Transverse colon (tissue), 4 donors: Measurements from ENCODE around the gene OCA2.

Source experiments
- EP300 ChIP-seq: sonication (generic); formaldehyde crosslinking; IDR thresholded peaks from one replicate; pipeline ENCODE4 v1.6.1; 2017; ENCODE audit warnings: antibody characterized with exemption, low read depth
- POLR2A ChIP-seq: fragments of 450-650 bp; IDR thresholded peaks from one replicate; pipeline ENCODE4 v1.6.1; 2016; ENCODE audit warnings: antibody characterized with exemption, mild to moderate bottlenecking, moderate library complexity
- POLR2AphosphoS5 ChIP-seq, 3 donors: sonication (generic); formaldehyde crosslinking; IDR thresholded peaks; one replicate each; pipeline ENCODE4 v1.6.1; 2016; ENCODE audit warnings: antibody characterized with exemption in 3 of 3
- TF ChIP-seq, protein P1 (sequence below), 5 experiments: fragments of 200-600 bp in 3 of 5; fragments of 450-650 bp in 2 of 5; sonication (generic) in 3 of 5; IDR thresholded peaks; 1 replicate in 2 of 5; 2 replicates in 3 of 5; pipeline ENCODE4 v1.5.1; 2016 to 2017; ENCODE audit warnings: antibody characterized with exemption in 5 of 5, inconsistent platforms in 3 of 5, mild to moderate bottlenecking in 2 of 5, moderate library complexity in 1 of 5

DNA sequence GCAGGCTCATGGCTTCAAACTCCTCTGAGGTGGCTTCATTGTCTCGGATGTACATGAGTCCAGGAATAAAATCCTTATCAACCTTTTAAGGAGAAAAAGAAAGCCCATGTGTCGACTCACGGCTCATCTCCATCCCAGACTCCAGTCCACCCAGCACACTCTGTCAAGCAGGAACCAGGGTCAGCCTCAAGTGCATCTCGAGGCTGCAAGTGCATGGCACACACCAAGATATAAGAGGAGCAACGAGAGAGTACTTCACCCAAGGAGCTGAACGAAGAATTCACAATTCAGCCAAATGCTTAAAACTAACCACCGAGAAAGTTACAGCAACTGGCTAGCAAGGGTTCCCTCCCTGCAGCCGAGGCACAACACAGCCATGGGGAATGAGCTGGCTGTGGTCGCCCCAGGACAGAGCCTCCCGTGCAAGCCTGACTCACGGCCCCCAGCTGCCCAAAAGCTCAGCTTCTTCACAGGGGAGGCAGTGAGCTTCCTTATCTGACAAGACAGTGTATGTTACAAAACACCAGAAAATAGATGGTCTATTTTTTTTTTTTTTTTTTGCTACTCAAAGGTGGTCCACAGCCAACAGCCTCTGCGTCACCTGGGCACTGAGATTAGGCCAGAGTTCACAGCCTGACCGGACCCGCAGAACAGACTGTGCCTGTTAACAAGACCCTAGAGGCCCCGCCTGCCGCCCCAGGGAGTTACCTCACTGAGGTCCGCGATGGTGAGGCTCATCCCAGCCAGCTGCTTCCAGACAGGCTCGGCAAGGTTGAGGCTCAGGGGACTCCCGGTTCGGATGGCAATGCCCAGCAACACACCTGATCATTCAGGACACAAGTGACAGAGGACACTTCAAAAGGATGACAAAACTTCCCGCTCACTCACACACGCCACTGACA is 15.9 kb upstream of the OCA2 start:
- TF ChIP-seq, protein P1, sequence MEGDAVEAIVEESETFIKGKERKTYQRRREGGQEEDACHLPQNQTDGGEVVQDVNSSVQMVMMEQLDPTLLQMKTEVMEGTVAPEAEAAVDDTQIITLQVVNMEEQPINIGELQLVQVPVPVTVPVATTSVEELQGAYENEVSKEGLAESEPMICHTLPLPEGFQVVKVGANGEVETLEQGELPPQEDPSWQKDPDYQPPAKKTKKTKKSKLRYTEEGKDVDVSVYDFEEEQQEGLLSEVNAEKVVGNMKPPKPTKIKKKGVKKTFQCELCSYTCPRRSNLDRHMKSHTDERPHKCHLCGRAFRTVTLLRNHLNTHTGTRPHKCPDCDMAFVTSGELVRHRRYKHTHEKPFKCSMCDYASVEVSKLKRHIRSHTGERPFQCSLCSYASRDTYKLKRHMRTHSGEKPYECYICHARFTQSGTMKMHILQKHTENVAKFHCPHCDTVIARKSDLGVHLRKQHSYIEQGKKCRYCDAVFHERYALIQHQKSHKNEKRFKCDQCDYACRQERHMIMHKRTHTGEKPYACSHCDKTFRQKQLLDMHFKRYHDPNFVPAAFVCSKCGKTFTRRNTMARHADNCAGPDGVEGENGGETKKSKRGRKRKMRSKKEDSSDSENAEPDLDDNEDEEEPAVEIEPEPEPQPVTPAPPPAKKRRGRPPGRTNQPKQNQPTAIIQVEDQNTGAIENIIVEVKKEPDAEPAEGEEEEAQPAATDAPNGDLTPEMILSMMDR (IDR thresholded peaks at IDR 0.05): no peak
- no peak for TF ChIP-seq POLR2A
- TF ChIP-seq EP300: no peak
- no peak for TF ChIP-seq POLR2AphosphoS5 (IDR thresholded peaks at IDR 0.05)
